OCI-M2 (cell line): Measurements from ENCODE around the gene GAMT.
"Not testable (repeated sequence)": the region's sequence is repeated elsewhere in the genome, so short reads cannot be mapped to it uniquely, and the experiment has no call there.

Source experiments
- DNase-seq: peaks from one replicate; lab custom pipeline; 2025; ENCODE audit not compliant: unreplicated experiment; lab: John Stamatoyannopoulos, UW

Gene GAMT

DNA sequence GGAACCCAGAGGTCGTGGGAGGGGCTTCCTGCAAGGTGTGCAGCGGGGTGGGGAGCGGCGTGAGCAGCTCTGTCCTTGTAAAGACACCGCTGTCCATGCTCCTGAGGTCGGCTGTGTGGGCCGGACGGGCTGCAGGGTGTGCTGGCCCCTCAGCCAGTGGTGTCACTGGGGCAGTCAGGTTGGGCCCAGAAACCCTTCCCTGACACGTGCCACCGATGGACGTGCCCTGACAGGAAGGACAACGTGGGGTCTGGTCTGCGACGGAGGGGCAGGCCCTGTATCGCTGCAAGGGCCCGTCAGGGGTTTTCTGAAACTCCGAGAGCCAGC lies 32.7 kb upstream of the GAMT start:
- DNase-seq: no peak

DNA sequence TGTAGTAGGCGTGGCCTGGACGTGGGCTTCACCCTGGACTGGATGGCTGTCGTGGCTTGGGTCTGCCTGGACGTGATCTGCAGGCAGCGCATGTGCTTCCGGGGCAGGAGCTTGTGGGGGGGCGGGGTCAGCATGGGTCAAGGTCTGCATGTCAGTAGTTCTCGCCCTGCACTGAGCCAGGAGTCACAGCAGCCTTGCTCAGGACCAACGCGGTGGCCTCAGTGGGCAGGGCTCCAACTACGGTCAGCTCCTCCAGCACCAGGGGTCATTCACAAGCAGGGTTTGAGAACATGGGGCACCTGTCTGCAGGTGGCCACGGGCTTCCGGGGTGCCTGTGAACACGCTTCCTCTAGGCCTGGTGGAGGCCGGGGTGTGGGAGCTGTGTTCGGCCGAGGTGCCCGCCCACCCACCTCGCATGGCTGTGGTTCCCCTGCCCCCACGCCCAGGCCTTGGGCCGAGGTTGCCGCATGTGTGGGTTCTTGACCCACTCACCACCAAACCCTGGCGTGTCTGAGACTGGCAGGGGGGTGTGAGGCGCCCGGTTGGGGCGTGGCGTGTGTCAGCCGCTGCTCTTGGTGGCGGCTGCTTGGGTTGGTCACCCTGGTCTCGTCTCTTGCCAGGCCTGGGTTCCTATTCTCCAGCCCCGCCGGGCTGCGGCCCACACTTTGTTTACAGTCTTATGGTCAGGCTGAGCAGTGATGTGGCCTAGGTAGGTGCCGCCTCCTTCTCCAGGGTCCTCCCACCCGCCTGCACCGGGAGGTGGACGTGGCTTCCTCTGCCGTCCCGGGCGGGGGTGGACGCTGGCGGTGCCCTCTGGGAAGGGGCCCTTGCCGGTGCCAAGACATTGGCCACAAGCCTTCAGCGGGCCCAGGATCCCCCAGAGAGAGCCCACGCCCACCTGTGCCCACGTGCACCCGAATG lies 32.0 kb upstream of the GAMT start:
- DNase-seq: no peak

DNA sequence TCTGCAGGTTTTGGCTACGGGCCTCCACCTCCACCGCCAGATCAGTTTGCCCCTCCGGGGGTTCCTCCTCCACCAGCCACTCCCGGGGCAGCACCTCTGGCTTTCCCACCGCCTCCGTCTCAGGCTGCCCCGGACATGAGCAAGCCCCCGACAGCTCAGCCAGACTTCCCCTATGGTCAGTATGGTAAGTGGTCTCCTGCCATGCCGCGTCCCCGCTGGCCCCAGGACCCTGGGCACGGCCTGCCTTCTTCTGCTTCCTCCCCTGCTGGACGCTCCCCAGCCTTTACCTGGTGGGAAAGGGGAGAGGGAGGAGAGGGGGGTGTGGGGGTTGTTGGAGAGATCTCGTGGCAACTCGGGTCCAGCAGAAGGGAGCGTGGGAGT lies 31.2 kb upstream of the GAMT start:
- no peak for DNase-seq

DNA sequence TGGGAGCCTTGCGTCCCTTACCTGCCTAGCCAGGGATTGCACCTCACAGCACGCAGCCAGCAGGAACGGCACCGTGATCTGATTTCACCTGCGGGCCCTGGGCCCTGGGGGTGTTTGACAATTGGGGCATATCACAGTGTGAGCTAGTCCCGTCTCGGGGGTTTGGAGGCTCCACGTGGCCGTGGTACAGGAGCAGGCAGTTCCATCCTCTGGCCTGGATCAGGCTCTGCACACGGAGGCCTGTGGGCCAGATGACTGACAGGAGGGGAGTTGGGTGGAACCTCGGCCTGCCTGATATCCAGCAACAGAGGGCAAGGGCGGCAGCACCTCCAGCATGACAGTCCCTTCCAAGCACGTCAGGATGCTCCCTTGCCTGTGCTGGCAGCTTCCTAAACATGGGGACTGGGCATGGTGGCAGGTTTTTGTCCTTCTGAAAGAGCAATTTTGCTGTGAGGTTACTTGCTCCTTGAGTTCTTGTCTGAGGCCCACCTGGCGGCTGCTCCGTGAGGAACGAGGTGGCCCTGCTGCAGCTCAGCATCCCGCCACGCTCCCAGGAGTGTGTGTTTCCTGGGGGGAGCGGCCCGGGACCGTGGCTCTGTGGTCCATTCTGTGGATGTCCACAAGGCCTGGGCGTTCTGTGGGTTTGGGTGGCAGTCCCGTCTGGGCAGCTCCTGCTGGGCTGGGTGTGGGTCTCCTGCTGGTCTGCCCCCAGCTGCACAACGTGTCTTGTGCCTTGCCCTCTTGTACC lies 30.6 kb upstream of the GAMT start:
- no peak for DNase-seq

DNA sequence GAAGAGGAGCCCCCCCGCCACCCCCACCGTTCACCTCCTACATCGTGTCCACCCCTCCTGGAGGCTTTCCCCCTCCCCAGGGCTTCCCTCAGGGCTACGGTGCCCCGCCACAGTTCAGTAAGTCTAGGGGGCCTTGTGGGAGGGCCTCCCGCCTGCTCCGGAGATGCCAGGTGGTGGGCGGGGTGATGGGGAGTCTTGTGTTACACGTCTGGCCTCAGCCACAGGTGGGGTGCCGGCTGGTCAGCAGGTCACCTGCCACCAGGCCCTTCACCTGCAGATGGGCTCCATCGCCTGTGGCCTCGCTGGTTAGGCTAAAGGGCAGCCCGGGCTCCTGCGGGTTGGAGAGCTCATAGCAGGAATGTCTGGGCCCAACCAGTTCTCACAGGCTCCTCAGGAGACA lies 28.9 kb upstream of the GAMT start:
- no peak for DNase-seq

DNA sequence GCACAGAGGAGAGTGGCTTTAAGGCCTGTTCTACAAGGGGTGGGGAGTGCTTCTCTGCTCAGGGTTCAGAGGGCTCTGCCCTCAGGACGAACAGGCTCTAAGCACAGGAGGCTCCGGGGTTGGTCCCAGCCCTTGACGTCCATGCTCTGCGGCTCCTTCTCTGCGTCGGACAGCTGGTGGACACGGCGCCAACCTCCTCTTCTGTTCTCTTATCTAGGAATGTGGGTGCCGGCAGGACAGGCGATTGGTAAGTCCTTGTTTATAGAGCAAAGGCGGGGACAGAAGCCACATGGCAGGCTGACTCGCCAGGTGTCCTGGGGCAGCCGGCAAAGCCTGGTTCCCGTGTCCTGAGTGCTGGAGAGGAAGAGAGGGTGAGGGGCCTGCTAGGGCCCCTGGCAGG lies 28.4 kb upstream of the GAMT start:
- no peak for DNase-seq

DNA sequence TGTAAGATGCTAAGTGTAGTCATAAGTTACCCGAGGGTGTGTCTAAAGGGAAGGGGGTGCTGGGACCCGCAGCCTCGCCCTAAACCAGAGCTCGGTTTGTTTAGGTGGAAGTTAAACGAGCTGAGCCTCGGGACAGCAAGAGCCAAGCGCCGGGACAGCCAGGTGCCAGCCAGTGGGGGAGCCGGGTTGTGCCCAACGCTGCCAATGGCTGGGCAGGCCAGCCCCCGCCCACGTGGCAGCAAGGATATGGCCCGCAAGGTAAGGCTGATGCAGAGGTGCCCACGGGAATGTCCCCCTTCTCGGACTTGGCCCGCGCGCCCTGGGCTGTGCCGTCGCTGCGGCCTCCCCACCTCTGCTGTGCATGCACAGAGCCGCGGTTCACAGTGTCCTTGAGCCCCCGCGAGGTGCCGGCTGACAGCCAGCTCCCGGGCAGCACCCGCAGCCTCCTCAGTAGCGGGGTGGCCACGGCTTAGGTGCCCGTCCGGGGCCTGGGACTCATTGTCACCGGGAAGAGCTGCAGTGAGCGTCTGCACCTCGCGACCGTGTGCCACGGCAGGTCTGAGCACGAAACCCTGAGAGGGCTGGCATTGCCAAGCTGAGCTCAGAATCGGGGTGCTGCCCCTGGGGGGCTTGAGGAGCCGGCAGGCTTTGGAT lies 27.5 kb upstream of the GAMT start:
- no peak for DNase-seq

DNA sequence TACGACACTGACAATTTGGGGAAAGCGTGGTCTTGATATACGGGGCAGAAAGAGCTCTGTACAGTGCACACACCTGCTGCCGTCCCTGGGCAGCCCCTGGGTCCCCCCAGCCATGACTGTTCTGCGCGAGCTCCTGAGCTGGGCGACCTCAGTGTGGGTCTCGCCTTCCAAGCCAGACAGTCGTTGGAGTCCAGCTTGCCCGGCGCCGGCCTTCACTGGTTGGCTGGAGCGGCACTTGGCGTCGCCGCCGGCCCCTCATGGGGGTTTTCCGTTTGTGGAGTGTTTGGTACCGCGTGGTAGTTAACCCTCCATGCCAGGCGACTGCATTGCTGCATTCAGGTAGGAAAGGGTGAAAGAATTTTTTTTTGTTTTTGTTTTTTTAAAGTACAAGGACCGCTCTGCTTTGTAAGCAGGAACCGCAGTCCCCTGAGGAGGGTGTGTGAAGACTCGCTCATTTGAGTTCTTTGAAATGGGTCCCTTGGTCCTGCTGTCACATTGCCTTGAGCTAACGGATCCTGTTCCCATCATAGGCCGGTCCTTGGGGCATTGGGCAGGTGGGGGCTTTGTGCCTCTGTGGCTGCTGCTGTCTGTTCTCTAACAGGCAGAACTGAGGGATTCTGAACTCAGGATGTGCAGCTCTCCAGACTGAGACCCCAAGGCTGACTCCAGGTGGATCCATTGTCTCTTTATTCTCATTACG lies 26.0 kb upstream of the GAMT start:
- DNase-seq: no peak

DNA sequence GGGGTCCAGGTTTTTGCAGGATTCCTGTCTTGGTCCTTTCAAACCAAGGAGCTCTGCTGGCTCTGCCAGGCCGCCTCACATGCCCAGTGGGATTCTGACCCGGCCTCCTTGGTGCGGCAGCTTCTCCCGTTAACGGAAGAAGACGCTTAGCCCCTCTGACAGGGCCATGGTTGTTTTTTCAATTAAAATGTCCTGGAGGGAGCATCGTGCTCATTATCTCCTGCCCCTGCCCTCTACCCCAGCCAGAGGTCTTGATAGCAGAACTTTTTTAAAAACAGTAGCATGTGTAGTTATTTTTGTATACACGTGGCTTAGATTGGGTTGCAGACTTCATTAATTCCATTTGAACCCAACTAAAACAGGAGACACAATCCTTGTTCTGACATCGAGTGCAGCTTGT lies 25.4 kb upstream of the GAMT start:
- no peak for DNase-seq

DNA sequence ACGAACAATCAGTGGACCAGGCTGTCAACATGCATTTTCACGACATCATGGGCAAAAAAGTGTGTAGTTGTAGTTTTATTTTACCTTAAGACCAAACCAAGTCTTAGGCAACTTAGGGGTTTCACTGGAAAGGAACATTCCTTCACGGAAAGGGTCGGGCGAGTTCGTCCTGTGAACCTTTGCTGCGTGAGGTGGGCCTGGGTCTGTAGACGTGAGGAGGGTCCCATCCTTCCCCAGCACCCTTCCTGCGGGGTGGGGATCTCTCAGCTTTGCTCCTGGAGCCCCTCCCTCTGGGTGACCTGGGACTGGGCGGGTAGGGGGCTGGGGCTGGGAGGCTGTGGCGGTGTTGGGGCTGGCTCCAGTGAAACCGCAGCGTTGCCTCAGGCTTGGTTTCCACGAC lies 24.6 kb upstream of the GAMT start:
- no peak for DNase-seq

DNA sequence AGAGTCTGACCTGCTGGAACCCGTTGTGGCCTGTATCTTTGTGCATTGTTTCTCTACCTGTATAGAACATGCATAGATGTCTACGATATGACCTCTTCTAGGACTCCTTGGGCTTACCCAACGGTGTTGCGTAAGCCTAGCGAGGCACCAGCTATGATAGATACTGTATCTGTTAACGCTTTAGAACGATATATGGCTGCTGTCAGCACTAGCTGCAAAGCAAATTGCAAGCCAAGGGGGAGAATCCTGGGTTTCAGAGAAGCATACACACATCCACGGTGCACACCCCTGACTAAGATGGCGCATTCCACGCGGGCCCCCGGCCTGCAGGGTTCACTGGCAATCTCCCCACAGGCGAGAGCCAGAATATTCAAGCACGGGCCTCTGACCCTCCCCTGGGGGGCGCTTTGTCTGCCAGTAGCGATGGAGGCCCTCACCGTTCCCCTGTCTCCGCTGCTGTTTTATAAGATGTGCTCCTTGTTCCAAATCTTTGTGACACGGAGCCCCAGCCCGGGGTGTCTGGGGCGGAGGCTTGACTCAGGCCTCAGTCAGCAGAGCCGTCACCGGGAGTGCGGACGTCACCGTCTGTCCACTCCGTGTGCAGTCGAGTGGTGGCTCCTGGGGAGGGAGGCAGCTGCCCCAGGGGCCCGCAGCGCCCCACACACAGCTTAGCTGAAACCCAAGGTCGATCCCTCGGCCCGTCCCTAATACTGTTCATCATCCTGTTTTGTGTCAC lies 23.9 kb upstream of the GAMT start:
- no peak for DNase-seq

DNA sequence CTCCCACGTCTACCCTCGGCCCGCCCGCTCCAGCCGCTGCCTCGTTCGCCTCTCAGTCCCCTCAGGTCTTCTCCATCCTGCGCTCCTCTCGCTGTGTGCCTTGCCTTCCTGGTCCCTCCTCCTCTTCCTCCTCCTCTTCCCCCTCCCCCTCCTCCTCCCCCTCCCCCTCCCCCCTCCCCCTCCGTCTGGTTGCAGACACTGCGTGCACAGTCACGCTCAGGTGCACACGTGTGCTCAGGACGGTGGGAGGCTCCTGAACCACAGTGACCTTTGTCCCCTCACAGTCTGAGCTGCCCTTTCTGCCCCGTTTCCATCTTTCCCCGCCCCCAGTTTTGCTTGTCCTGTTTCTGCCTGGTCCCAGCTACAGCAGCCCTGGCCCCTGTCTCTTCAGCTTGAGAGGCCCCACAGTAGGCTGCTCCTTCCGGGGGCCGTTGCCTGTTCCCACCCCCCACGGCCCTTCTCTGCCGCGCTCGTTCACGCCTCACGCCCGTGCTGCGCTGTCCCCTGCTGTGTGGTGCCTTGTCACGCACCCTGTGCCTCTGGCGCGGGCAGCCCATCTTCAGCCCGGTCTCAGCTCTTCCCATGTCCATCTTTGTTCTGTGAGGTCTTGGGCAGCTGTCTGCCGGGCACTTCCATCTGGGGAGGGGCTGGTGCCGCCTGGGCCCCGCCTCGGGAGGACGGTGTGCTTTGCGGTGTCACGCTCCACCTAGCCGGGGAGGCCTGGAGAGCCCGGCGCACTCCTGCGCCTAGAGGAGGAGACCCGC lies 23.0 kb upstream of the GAMT start:
- DNase-seq: no peak

DNA sequence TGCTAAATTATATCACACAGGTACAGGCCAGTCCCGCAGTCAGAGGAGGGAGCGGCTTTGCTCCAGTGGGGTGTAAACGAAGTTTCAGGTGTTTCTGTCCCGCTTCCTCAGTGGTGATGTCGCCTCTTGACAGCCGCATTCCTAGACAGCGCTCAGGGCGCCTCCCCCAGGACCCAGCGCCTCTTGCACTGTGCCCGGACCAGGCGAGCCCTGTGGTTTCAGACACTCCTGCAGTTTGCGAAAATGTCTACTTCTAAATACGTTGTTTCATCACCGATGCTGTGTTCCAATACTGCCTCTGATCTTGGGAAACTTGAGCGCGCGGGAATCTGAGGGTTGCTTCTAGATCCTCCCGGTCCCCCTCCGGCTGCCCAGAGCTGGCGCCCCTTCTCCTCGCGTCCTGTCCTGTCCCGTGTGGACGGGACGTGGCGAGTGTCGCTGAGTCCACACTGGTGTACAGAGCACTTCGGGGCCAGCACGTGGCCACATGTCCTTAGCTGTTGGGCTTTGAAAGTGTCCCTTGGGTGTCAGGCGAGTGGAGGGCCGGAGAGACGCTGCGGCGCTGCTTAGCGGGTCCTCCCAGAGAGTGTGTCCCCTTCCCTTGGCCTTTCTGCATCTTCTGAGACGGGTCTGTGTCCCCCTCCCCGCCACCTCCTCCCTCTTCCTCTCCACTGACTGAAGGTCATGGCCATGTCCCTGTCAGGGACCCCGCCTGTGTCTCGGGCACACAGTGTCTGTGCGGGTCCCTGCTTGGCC lies 22.3 kb upstream of the GAMT start:
- DNase-seq: no peak

DNA sequence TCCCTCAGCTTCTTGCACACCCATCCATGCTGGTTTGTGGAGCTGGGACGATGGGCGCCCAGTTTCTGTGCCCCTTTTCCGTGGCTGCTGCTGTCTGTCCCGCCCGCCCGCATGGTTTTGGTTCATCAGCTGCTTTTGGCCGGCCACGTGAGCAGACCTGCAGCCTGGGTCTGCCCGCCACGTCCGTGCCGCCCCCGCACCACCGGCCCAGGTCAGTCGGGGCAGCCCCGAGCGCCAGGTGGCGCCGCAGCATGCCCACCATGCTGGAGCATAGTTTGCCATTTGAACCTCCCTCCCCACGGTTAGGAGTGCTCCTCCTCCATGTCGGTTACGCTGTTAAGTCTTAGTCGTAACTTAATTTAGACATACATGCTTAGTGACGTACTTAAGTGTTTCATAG lies 21.6 kb upstream of the GAMT start:
- no peak for DNase-seq

DNA sequence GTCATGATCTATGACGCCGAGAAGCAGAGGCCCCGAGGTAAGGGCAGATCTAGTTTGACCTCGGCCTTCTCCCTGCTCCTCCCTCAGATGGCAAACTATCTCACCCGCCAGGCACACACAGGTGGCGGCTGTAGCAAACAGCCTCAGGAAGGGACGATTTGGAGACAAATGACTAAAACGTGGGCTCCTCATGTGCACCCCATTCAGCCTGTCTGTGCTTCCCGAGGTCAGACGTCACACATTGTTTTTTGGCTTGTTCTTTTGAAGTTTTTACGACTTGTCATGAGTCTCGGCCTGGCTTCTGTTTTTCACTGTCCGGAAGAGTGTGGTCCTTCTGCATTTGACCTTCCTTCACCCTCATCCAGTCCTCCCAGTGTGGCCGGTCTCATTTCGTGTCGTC lies 21.0 kb upstream of the GAMT start:
- no peak for DNase-seq

DNA sequence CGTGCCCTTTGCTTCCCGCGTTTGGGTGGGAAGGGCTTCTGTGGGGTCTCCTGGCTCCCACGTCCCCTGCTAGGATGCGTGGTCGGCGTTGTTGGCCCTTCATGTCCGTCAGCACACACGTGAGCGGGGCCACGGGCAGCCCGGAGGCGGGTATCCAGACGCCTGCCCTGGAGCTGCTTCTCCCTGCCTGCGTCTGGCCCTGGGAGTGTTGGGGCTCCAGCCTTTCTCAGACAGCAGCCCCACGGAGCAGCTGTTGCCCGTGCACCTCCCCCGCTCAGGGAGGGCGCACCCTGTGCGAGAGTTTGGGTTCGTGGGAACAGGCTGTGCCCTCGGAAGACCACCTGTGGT lies 20.6 kb upstream of the GAMT start:
- DNase-seq: no peak

DNA sequence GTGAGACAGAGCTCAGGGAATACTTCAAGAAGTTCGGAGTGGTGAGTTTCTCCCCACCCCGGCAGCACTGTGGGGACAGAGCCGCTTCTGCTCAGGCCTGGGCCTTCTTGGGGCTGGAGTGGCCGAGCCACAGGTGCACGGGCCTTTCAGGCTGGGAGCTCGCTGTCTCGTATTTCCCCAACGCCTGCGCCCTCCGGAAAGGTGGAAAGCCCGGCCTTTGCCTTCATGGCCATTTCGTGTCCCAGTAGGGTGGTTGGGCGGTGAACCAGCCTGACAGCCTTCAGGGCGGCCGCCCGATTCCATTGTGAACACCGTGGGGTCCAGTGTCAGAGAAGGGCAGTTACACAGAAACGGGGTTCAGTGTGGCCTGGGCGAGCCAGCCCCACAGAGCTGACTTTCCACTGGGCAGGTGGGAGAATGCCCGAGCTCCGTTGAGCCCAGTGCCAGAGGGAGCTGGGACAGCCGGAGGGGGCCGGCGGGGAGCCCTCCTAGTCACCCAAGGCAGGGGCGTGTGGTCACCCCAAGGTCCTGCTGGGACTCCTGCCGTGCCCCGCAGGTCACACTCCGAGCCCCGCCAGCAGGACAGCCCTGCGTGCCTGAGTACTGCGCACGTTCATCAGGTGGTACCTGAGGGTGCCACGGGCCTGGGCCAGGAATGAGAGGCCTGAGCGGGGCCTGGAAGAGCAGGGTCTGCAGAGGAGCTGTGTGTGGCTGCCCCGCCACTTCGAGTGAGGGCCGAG lies 20.0 kb upstream of the GAMT start:
- no peak for DNase-seq

DNA sequence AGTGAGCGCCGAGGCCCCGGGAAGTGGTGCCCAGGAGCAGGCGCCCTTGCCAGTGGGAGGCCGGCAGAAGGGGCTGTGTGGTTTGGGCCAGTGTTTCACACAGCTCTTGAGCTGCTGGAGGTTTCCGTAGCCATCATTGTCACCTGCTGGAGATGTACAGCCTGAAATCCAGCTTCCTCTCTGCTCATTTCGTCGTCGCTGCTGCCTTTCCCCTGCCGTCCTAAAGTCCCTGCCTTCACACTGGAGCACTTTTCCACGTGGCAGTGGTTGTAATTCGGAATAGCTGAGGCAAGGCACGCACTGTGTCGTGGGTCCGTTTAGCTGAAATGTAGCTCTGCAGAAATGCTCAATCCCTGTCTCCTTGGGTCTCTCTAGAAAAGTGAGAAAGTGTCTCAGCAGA lies 19.2 kb upstream of the GAMT start:
- DNase-seq: no peak

DNA sequence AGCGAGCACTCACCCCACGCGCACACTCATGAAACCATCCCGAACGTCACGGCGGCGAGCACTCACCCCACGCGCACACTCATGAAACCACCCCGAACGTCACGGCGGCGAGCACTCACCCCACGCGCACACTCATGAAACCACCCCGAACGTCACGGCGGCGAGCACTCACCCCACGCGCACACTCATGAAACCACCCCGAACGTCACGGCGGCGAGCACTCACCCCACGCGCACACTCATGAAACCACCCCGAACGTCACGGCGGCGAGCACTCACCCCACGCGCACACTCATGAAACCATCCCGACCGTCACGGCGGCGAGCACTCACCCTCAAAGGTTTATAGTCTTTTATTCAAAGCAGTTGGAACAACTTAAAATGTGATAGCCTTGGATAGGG lies 18.7 kb upstream of the GAMT start:
- not testable (repeated sequence) for DNase-seq
